NCI-H128 (cell line): ENCODE data around the gene DGKG.

Experiments used
- DNase-seq: peaks from one replicate; lab custom pipeline; 2025; ENCODE audit not compliant: unreplicated experiment; lab: John Stamatoyannopoulos, UW

Gene DGKG

GRCh38 chr3:186118692-186119091 is 243.3 kb downstream of the DGKG start:
- DNase-seq: no peak

- no peak for DNase-seq
Observed at GRCh38 chr3:186117521-186118134, 244.4 kb downstream of the DGKG start.

- DNase-seq: no peak
Observed at GRCh38 chr3:186115239-186115996, 246.6 kb downstream of the DGKG start.

GRCh38 chr3:186110975-186111974 is 250.8 kb downstream of the DGKG start:
- DNase-seq: no peak

GRCh38 chr3:186109897-186110803 is 251.9 kb downstream of the DGKG start:
- DNase-seq: no peak

GRCh38 chr3:186108941-186109865 is 252.8 kb downstream of the DGKG start, which contains the start of gene ETV5:
TSS of gene ETV5 (minus strand) at chr3:186109089. CDS start at chr3:186105868, 3,221 bp downstream.
- DNase-seq: peak; percentile 96

GRCh38 chr3:186108106-186108940 is 253.7 kb downstream of the DGKG start:
- DNase-seq: no peak

- DNase-seq: peak; percentile 65
Observed at GRCh38 chr3:186107215-186108105, 254.6 kb downstream of the DGKG start.

GRCh38 chr3:186105543-186105942 is 256.5 kb downstream of the DGKG start:
- no peak for DNase-seq

- DNase-seq: no peak
Observed at GRCh38 chr3:186102687-186103086, 259.3 kb downstream of the DGKG start.

GRCh38 chr3:186100398-186100797 is 261.6 kb downstream of the DGKG start:
- DNase-seq: no peak

- DNase-seq: peak; percentile 74
Observed at GRCh38 chr3:186099178-186099577, 262.9 kb downstream of the DGKG start.

- DNase-seq: no peak
Observed at GRCh38 chr3:186098740-186099139, 263.3 kb downstream of the DGKG start.

GRCh38 chr3:186097663-186098451 is 264.2 kb downstream of the DGKG start:
- peak; percentile 97 for DNase-seq

- no peak for DNase-seq
Observed at GRCh38 chr3:186097317-186097662, 264.7 kb downstream of the DGKG start.
